Parietal lobe (tissue), 2 donors: ENCODE measurements around the gene TMEM244. TPM values are rescaled to one million over a fixed set of nuclear protein-coding genes. Genes with fewer than 3 reads are reported as not detected.

Source experiments
- small RNA-seq: library from RNA; depleted of rRNA; stranded (forward); fragments of <200 nt; gene quantifications from one replicate; pipeline ENCODE3, GENCODE V24; 2014; ENCODE audit warnings: low replicate concordance
- total RNA-seq: library from RNA; depleted of rRNA; stranded (reverse); fragments of >200 nt; gene quantifications from one replicate; pipeline ENCODE4 v1.2.3, GENCODE V29; 2014

The TMEM244 gene
- total RNA-seq = not detected

GRCh38 chr6:129860908-129861665 lies at the start of gene TMEM244:
Gene TMEM244, minus strand, starts transcription at chr6:129861315. Its CDS starts 127 bp downstream, at chr6:129861188.

Small RNA genes within 50 kb of the gene (small RNA-seq; reads per million reads assigned to genes)
- gene AL451046.2 = not detected

Other genes starting within 250 kb of the TMEM244 start
- gene ARHGAP18, start 151.1 kb downstream of the TMEM244 start, total RNA-seq = 16.3 TPM
- 39.8 TPM for gene L3MBTL3, start 157.3 kb upstream of the TMEM244 start, total RNA-seq